HepG2 (cell line): Measurements from ENCODE around the gene IGFN1. TPM values are rescaled to one million over a fixed set of nuclear protein-coding genes. Genes with fewer than 3 reads are reported as not detected.

Experiments used
- ATAC-seq: fragments of 200-7000 bp; cut with Tn5 transposase; 3 replicates; pipeline ENCODE4 v1.9.1; 2020; ENCODE audit warnings: mild to moderate bottlenecking, moderate library complexity
- BruUV-seq: library from RNA; stranded (reverse); fragments of 400-500 nt; replicated peaks from 2 replicates; lab custom pipeline; 2021; lab: Mats Ljungman, UMichigan
- CTCF ChIA-PET: fragments of 300-600 bp; formaldehyde crosslinking; extraction: SDS; loops from one replicate; lab custom pipeline; 2021; ENCODE audit warnings: low total read pairs, inconsistent platforms, low intra/inter-chr PET ratio; lab: Yijun Ruan, JAX
- POLR2A ChIA-PET: fragments of 350-600 bp; sonication (Branson Sonifier 250); formaldehyde crosslinking; loops from one replicate; lab custom pipeline; 2020; ENCODE audit warnings: antibody characterized with exemption, inconsistent platforms; lab: Yijun Ruan, JAX
- DNase-seq: peaks from one replicate; pipeline ENCODE4 v3.0.0-alpha.2; 2015; ENCODE audit warnings: low spot score
- FAIRE-seq: peaks from 3 replicates; lab custom pipeline; 2011; peaks lifted over from hg19 to GRCh38; lab: Jason Lieb, UNC
- H2AFZ ChIP-seq: one replicate; pipeline ENCODE4 v1.6.1; 2011; ENCODE audit warnings: low read length, inconsistent platforms
- H3K27ac ChIP-seq: fragments of 300-600 bp; 3 replicates; pipeline ENCODE4 v1.8.0; 2011; ENCODE audit warnings: mixed run types, mild to moderate bottlenecking, mixed read lengths, low read length, inconsistent platforms; ENCODE audit not compliant: insufficient read depth; ENCODE audit errors: extremely low read length
- H3K27me3 ChIP-seq, 2 experiments: fragments of 200-600 bp in 1 of 2; 2 replicates in 1 of 2; 3 replicates in 1 of 2; pipeline versions ENCODE4 v1.6.0 to v1.8.0; 2011; ENCODE audit warnings: low read length in 2 of 2, mild to moderate bottlenecking in 2 of 2, moderate library complexity in 2 of 2, inconsistent platforms in 1 of 2; ENCODE audit not compliant: insufficient read depth in 2 of 2, control insufficient read depth in 1 of 2
- H3K36me3 ChIP-seq, 2 experiments: fragments of 200-600 bp in 1 of 2; replicated peaks in 1 of 2; 2 replicates in 1 of 2; 3 replicates in 1 of 2; pipeline versions ENCODE4 v1.5.1 to v1.8.0; 2011; ENCODE audit warnings: low read length in 2 of 2, inconsistent platforms in 1 of 2; ENCODE audit not compliant: insufficient read depth in 2 of 2, control insufficient read depth in 1 of 2
- H3K4me1 ChIP-seq: 2 replicates; pipeline ENCODE4 v1.5.1; 2012; ENCODE audit warnings: low read length, inconsistent platforms; ENCODE audit not compliant: insufficient read depth
- H3K4me2 ChIP-seq: 2 replicates; pipeline ENCODE4 v1.6.0; 2011; ENCODE audit warnings: low read depth, low read length, inconsistent platforms
- H3K4me3 ChIP-seq, 3 experiments: fragments of 200-600 bp in 1 of 3; sonication (generic), shearing (Covaris generic) in 1 of 3; replicated peaks in 1 of 3; 2 replicates each; pipeline ENCODE4 v1.5.1; 2011 to 2016; ENCODE audit warnings: low read length in 3 of 3, inconsistent platforms in 2 of 3, low read depth in 2 of 3, mild to moderate bottlenecking in 2 of 3, control low read depth in 1 of 3, mixed read lengths in 1 of 3; ENCODE audit not compliant: insufficient read depth in 1 of 3
- H3K79me2 ChIP-seq: one replicate; pipeline ENCODE4 v1.6.1; 2011; ENCODE audit warnings: low read length, inconsistent platforms; ENCODE audit not compliant: insufficient read depth
- H3K9ac ChIP-seq: 2 replicates; pipeline ENCODE4 v1.6.0; 2011; ENCODE audit warnings: mild to moderate bottlenecking, low read depth, low read length, inconsistent platforms; ENCODE audit not compliant: insufficient read depth
- H3K9me3 ChIP-seq: 2 replicates; pipeline ENCODE4 v1.5.1; 2012; ENCODE audit warnings: mild to moderate bottlenecking, low read length
- H4K20me1 ChIP-seq: 2 replicates; pipeline ENCODE4 v1.6.0; 2011; ENCODE audit warnings: inconsistent platforms, mild to moderate bottlenecking, low read length, moderate library complexity; ENCODE audit not compliant: insufficient read depth
- ARNTL ChIP-seq: sonication (generic); formaldehyde crosslinking; IDR thresholded peaks from 2 replicates; pipeline ENCODE4 v1.4.0; 2020; ENCODE audit warnings: mild to moderate bottlenecking, missing genetic modification reagents
- ATM ChIP-seq: fragments of 450-650 bp; IDR thresholded peaks from 2 replicates; pipeline ENCODE4 v1.7.1; 2017; ENCODE audit warnings: mild to moderate bottlenecking, borderline replicate concordance
- CCDC6 ChIP-seq: sonication (generic); formaldehyde crosslinking; IDR thresholded peaks from 2 replicates; pipeline ENCODE4 v1.8.1; 2022; ENCODE audit warnings: mild to moderate bottlenecking, missing genetic modification reagents, moderate library complexity
- HNRNPL ChIP-seq: fragments of 200-400 bp; formaldehyde crosslinking; IDR thresholded peaks from 2 replicates; pipeline ENCODE4 v1.6.1; 2017; ENCODE audit warnings: mild to moderate bottlenecking, low read depth, low read length
- KDM5B ChIP-seq: sonication (generic); formaldehyde crosslinking; IDR thresholded peaks from 2 replicates; pipeline ENCODE4 v1.4.0; 2020; ENCODE audit warnings: missing genetic modification reagents, mild to moderate bottlenecking, borderline replicate concordance
- MTF2 ChIP-seq: sonication (generic); formaldehyde crosslinking; IDR thresholded peaks from 2 replicates; pipeline ENCODE4 v1.5.0; 2020; ENCODE audit warnings: missing genetic modification reagents, borderline replicate concordance
- NR1H2 ChIP-seq: sonication (generic); formaldehyde crosslinking; IDR thresholded peaks from 2 replicates; pipeline ENCODE4 v1.8.1; 2022; ENCODE audit warnings: low read depth, missing genetic modification reagents, borderline replicate concordance
- RBM39 ChIP-seq: fragments of 200-400 bp; formaldehyde crosslinking; IDR thresholded peaks from one replicate; pipeline ENCODE4 v1.6.1; 2018; ENCODE audit warnings: antibody characterized with exemption, mild to moderate bottlenecking, low read depth, low read length; ENCODE audit not compliant: poor library complexity, severe bottlenecking
- RFX3 ChIP-seq: IDR thresholded peaks from 2 replicates; pipeline ENCODE4 v1.6.1; 2016; ENCODE audit warnings: missing biosample characterization, missing genetic modification reagents
- U2AF1 ChIP-seq: fragments of 200-400 bp; formaldehyde crosslinking; optimal IDR thresholded peaks from 2 replicates; pipeline ENCODE3; 2017; ENCODE audit warnings: mild to moderate bottlenecking, low read depth, low read length
- XBP1 ChIP-seq: sonication (generic); formaldehyde crosslinking; IDR thresholded peaks from 2 replicates; pipeline ENCODE4 v1.5.0; 2020; ENCODE audit warnings: missing genetic modification reagents
- ZBTB8A ChIP-seq: sonication (generic); formaldehyde crosslinking; IDR thresholded peaks from 2 replicates; pipeline ENCODE4 v1.4.0; 2020; ENCODE audit warnings: mild to moderate bottlenecking, low read depth, missing genetic modification reagents, borderline replicate concordance
- ZNF20 ChIP-seq: sonication (generic); formaldehyde crosslinking; IDR thresholded peaks from 2 replicates; pipeline ENCODE4 v1.4.0; 2020; ENCODE audit warnings: mild to moderate bottlenecking, moderate library complexity, missing genetic modification reagents
- ZNF367 ChIP-seq: sonication (generic); formaldehyde crosslinking; IDR thresholded peaks from 2 replicates; pipeline ENCODE4 v1.4.0; 2020; ENCODE audit warnings: missing genetic modification reagents, borderline replicate concordance
- ZNF460 ChIP-seq: sonication (generic); formaldehyde crosslinking; IDR thresholded peaks from 2 replicates; pipeline ENCODE4 v1.5.1; 2020; ENCODE audit warnings: missing genetic modification reagents, mild to moderate bottlenecking, borderline replicate concordance
- ZNF496 ChIP-seq: sonication (generic); formaldehyde crosslinking; IDR thresholded peaks from 2 replicates; pipeline ENCODE4 v1.8.1; 2023; ENCODE audit warnings: mild to moderate bottlenecking, moderate library complexity, missing genetic modification reagents; ENCODE audit not compliant: insufficient replicate concordance
- ZNF552 ChIP-seq: sonication (generic); formaldehyde crosslinking; IDR thresholded peaks from 2 replicates; pipeline ENCODE4 v1.9.0; 2022; ENCODE audit warnings: missing genetic modification reagents, mild to moderate bottlenecking, borderline replicate concordance
- ZNF619 ChIP-seq: sonication (generic); formaldehyde crosslinking; IDR thresholded peaks from 2 replicates; pipeline ENCODE4 v1.4.0; 2020; ENCODE audit warnings: mild to moderate bottlenecking, missing genetic modification reagents
- ZNF709 ChIP-seq: sonication (generic); formaldehyde crosslinking; IDR thresholded peaks from 2 replicates; pipeline ENCODE4 v1.5.0; 2020; ENCODE audit warnings: mild to moderate bottlenecking, missing genetic modification reagents
- WGBS: methylation state at CpG from one replicate; pipeline ENCODE4 v1.1.6; 2017; ENCODE audit warnings: low lambda C conversion rate; 5-methylcytosine and 5-hydroxymethylcytosine counted together
- in situ Hi-C: cut with HindIII; loops from 2 replicates; pipeline ENCODE4 v1.10.0; 2017; ENCODE audit warnings: low pct_unique_long_range_greater_than_20kb; ENCODE audit not compliant: extremely low pct_ligation_motif_present
- intact Hi-C: fragments of 100-400 bp; cut with micrococcal nuclease; formaldehyde crosslinking; loops from one replicate; pipeline ENCODE4 v1.10.0; 2022; ENCODE audit not compliant: unreplicated experiment
- polyA plus RNA-seq, 8 experiments: library from polyadenylated mRNA; depleted of rRNA in 3 of 8; stranded (reverse) in 7 of 8; unstranded in 1 of 8; fragments of >200 nt; fragmentation: Illumina TruSeq in 4 of 8; extraction: Trizol in 4 of 8; gene quantifications; 2 replicates each; pipeline versions ENCODE4 v1.2.1 to v1.2.3, GENCODE V29; 2011 to 2016; ENCODE audit warnings: low read depth in 4 of 8, missing spikeins in 1 of 8, mixed read lengths in 1 of 8; ENCODE audit not compliant: insufficient read depth in 1 of 8
- total RNA-seq, 5 experiments: library from RNA; depleted of rRNA; stranded (reverse); fragments of >200 nt; fragmentation: Illumina TruSeq; extraction: Trizol; gene quantifications; 2 replicates each; pipeline ENCODE4 v1.2.3, GENCODE V29; 2016; ENCODE audit warnings: low read depth in 1 of 5

IGFN1 gene
- total and polyA plus RNA-seq, 2 of the 13 experiments (the other 11 are each of a cell fraction or from before 2014, with no cell fraction given) = 0.04 to 0.05 TPM

DNA sequence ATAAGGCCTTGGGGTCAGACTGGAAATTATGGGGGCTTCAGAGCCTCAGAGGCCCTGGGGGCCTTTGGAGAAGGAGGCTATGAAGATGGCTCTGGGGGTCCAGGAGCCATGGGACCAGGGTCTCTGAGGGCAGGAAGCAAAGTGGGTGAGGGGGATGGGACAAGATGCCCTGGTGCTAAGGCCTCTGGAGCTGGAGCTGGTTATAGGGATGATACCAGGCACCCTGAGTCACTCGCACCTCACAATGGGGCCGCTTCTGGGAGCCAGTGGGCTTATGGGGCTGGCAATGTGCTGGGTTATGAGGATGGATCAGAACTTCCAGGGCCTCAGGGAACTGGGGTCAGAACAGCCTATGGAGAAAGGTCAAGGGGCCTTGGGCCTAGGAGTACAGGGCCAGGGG, 17.6 kb downstream of the IGFN1 start:
- DNase-seq = no peak
- Histone ChIP-seq H2AFZ (no peak overlapping the region), H3K9me3 (no peaks in the 10 kb centered on the region), H3K4me2 (no peak overlapping the region), H3K27me3 (peaks cover 2 to 19% of the 10 kb centered on the region in 2 experiments; a peak in 4 of 5 replicates), H3K27ac (no peak overlapping the region), H3K9ac (no peak overlapping the region), H3K4me3 (no peak overlapping the region), H3K4me1 (no peaks in the 10 kb centered on the region), H3K36me3 (no peaks in the 10 kb centered on the region), H4K20me1 (no peaks in the 10 kb centered on the region), H3K79me2 (no peaks in the 10 kb centered on the region)
- no peak for ATAC-seq
- no TSS peak for BruUV-seq
- POLR2A ChIA-PET = no interaction called here
- intact Hi-C loops (no loop called here), in situ Hi-C loops (no loop called here)
- CTCF ChIA-PET = no interaction called here
- FAIRE-seq = no peak
- TF ChIP-seq RBM39 = no peak
- TF ChIP-seq ZNF619 (CRISPR knock-in tag) = no peak
- no peak for TF ChIP-seq ATM
- TF ChIP-seq XBP1 = no peak
- no peak for TF ChIP-seq HNRNPL
- TF ChIP-seq MTF2 (CRISPR knock-in tag) = no peak
- TF ChIP-seq ZBTB8A (CRISPR knock-in tag) = no peak
- TF ChIP-seq ZNF709 (CRISPR knock-in tag) = no peak
- no peak for TF ChIP-seq CCDC6
- no peak for TF ChIP-seq ZNF20 (CRISPR knock-in tag)
- no peak for TF ChIP-seq ZNF460 (CRISPR knock-in tag)
- no peak for TF ChIP-seq RFX3
- no peak for TF ChIP-seq KDM5B (CRISPR knock-in tag)
- no peak for TF ChIP-seq NR1H2
- no peak for TF ChIP-seq ZNF367 (CRISPR knock-in tag)
- TF ChIP-seq U2AF1 = no peak
- no peak for TF ChIP-seq ARNTL (CRISPR knock-in tag)
- no peak for TF ChIP-seq ZNF496
- no peak for TF ChIP-seq ZNF552
- WGBS = 56% methylated on average over 2 of the region's 2 CpGs
